ENCODE measurements around the gene FSTL4. TPM values are rescaled to one million over a fixed set of nuclear protein-coding genes. Genes with fewer than 3 reads are reported as not detected.

FSTL4 gene
- total RNA-seq, 6 donors from 2014 or later: 0.49 to 4.6 (median 1.1) TPM

- 87 to 92% methylated on average over 12 of the region's 12 CpGs for WGBS, 2 donors
- no peak overlapping the region for H3K27ac ChIP-seq
- TF ChIP-seq EP300 (IDR thresholded peaks at IDR 0.05): no peak
- H3K9me3 ChIP-seq: no peaks in the 10 kb centered on the region
- no peak overlapping the region for H3K4me3 ChIP-seq
- DNase-seq (peak in 1 of 2 donors; percentile 50), ATAC-seq (ENCODE audit: low FRiP score in 2 of 2) (no peak)
- H3K27me3 ChIP-seq: no peaks in the 10 kb centered on the region
- no peaks in the 10 kb centered on the region for H3K4me1 ChIP-seq
- H3K36me3 ChIP-seq: no peaks in the 10 kb centered on the region
These were observed 254.1 kb downstream of the FSTL4 start for GRCh38 chr5:133358271-133358670.

GRCh38 chr5:133357758-133358157, 254.6 kb downstream of the FSTL4 start:
- Histone ChIP-seq H3K27ac (no peak overlapping the region), H3K4me3 (no peak overlapping the region), H3K9me3 (no peaks in the 10 kb centered on the region), H3K36me3 (no peaks in the 10 kb centered on the region), H3K4me1 (no peaks in the 10 kb centered on the region), H3K27me3 (no peaks in the 10 kb centered on the region)
- DNase-seq (no peak), ATAC-seq (ENCODE audit: low FRiP score in 2 of 2) (no peak)
- TF ChIP-seq CTCF (IDR thresholded peaks at IDR 0.05) (no peak), POLR2A (IDR thresholded peaks at IDR 0.05) (no peak), EP300 (IDR thresholded peaks at IDR 0.05) (no peak), POLR2AphosphoS5 (IDR thresholded peaks at IDR 0.05) (no peak)
- 95% methylated on average over 2 to 3 of the region's 4 CpGs for WGBS, 2 donors

GRCh38 chr5:133356984-133357421, 255.3 kb downstream of the FSTL4 start:
- TF ChIP-seq EP300 (IDR thresholded peaks at IDR 0.05) (no peak), POLR2A (IDR thresholded peaks at IDR 0.05) (no peak)
- H3K9me3 ChIP-seq: peaks cover 0 to 3% (median 0%) of the 10 kb centered on the region in 4 donors
- ATAC-seq (ENCODE audit: low FRiP score in 2 of 2) (peak in 1 of 2 donors; percentile 56), DNase-seq (no peak)
- H3K27me3 ChIP-seq: no peaks in the 10 kb centered on the region
- 76 to 85% methylated on average over 3 to 4 of the region's 4 CpGs for WGBS, 2 donors
- H3K36me3 ChIP-seq: no peaks in the 10 kb centered on the region
- no peaks in the 10 kb centered on the region for H3K4me1 ChIP-seq
- no peak overlapping the region for H3K27ac ChIP-seq
- no peak overlapping the region for H3K4me3 ChIP-seq

GRCh38 chr5:133356396-133356983, 255.9 kb downstream of the FSTL4 start:
- H3K36me3 ChIP-seq: no peaks in the 10 kb centered on the region
- no peaks in the 10 kb centered on the region for H3K27me3 ChIP-seq
- peaks cover 0 to 3% (median 0%) of the 10 kb centered on the region in 4 donors for H3K9me3 ChIP-seq
- no peak overlapping the region for H3K27ac ChIP-seq
- 71 to 83% methylated on average over 4 to 5 of the region's 5 CpGs for WGBS, 2 donors
- H3K4me1 ChIP-seq: no peaks in the 10 kb centered on the region
- no peak overlapping the region for H3K4me3 ChIP-seq
- TF ChIP-seq POLR2AphosphoS5 (IDR thresholded peaks at IDR 0.05) (no peak), CTCF (IDR thresholded peaks at IDR 0.05) (no peak), EP300 (IDR thresholded peaks at IDR 0.05) (no peak), POLR2A (IDR thresholded peaks at IDR 0.05) (no peak)
- ATAC-seq (ENCODE audit: low FRiP score in 2 of 2) (peak in 1 of 2 donors; percentile 5), DNase-seq (no peak)

- H3K4me3 ChIP-seq: no peak overlapping the region
- no peaks in the 10 kb centered on the region for H3K36me3 ChIP-seq
- no peaks in the 10 kb centered on the region for H3K4me1 ChIP-seq
- WGBS, 2 donors: 73 to 80% methylated on average over 4 to 9 of the region's 9 CpGs
- DNase-seq (no peak), ATAC-seq (ENCODE audit: low FRiP score in 2 of 2) (no peak)
- H3K9me3 ChIP-seq: peaks cover 0 to 3% (median 0%) of the 10 kb centered on the region in 4 donors
- H3K27me3 ChIP-seq: no peaks in the 10 kb centered on the region
- no peak for TF ChIP-seq POLR2A (IDR thresholded peaks at IDR 0.05)
- no peak for TF ChIP-seq CTCF (IDR thresholded peaks at IDR 0.05)
- TF ChIP-seq EP300 (IDR thresholded peaks at IDR 0.05): no peak
- no peak for TF ChIP-seq POLR2AphosphoS5 (IDR thresholded peaks at IDR 0.05)
- H3K27ac ChIP-seq: no peak overlapping the region
These were observed 257.8 kb downstream of the FSTL4 start for GRCh38 chr5:133354323-133355185.

Data from upper lobe of left lung (tissue), 6 donors.